K562 (cell line): ENCODE results near the gene IFT27.

ENCODE experiments used
- DPF2 ChIP-seq: fragments of 450-650 bp; IDR thresholded peaks from 2 replicates; pipeline ENCODE4 v1.6.1; 2016
- FOS ChIP-seq: IDR thresholded peaks from 3 replicates; pipeline ENCODE4 v1.6.1; 2011; ENCODE audit not compliant: insufficient read length; ENCODE audit errors: extremely low read depth
- NCOR1 ChIP-seq: fragments of 450-650 bp; IDR thresholded peaks from 2 replicates; pipeline ENCODE4 v1.6.1; 2016; ENCODE audit warnings: mild to moderate bottlenecking, moderate library complexity
- POLR2A ChIP-seq: fragments of 450-650 bp; conservative IDR thresholded peaks from 2 replicates; pipeline ENCODE4 v1.6.1; 2016
- TF ChIP-seq, protein P1 (sequence below), 3 experiments: IDR thresholded peaks in 2 of 3; conservative IDR thresholded peaks in 1 of 3; 2 replicates each; pipeline ENCODE4 v1.5.1; 2011 to 2012; ENCODE audit warnings: low read length in 3 of 3, mild to moderate bottlenecking in 3 of 3, control low read depth in 2 of 3, improper control_type of control experiment in 1 of 3, inconsistent platforms in 1 of 3, low read depth in 1 of 3, mixed read lengths in 1 of 3, moderate library complexity in 1 of 3; ENCODE audit not compliant: insufficient read depth in 2 of 3

DNA sequence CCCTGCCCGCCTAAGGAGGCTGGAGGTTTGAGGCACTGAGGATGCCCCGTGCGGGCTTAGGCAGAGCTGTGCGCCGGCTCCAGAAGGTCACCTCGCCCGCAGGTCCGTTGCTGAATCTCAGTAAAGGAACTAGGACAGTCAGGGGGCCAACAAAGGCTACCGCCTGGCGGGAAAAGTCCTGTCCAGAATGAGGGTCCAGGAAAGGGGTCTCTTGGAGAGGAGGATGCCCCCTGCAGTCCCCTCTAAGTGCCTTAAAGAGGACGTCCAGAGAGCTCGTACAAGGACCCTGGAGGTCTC lies 40.4 kb upstream of the IFT27 start:
- TF ChIP-seq POLR2A: no peak
- no peak for TF ChIP-seq NCOR1
- no peak for TF ChIP-seq FOS
- TF ChIP-seq, protein P1, sequence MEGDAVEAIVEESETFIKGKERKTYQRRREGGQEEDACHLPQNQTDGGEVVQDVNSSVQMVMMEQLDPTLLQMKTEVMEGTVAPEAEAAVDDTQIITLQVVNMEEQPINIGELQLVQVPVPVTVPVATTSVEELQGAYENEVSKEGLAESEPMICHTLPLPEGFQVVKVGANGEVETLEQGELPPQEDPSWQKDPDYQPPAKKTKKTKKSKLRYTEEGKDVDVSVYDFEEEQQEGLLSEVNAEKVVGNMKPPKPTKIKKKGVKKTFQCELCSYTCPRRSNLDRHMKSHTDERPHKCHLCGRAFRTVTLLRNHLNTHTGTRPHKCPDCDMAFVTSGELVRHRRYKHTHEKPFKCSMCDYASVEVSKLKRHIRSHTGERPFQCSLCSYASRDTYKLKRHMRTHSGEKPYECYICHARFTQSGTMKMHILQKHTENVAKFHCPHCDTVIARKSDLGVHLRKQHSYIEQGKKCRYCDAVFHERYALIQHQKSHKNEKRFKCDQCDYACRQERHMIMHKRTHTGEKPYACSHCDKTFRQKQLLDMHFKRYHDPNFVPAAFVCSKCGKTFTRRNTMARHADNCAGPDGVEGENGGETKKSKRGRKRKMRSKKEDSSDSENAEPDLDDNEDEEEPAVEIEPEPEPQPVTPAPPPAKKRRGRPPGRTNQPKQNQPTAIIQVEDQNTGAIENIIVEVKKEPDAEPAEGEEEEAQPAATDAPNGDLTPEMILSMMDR (IDR thresholded peaks at IDR 0.05 in 2 of 3, conservative IDR thresholded peaks at IDR 0.05 in 1 of 3; ENCODE audit: insufficient read depth in 2 of 3, low read depth in 1 of 3, low read length in 3 of 3): no peak
- no peak for TF ChIP-seq DPF2
